ENCODE results near the gene CERK.
"Not testable (repeated sequence)": the region's sequence is repeated elsewhere in the genome, so short reads cannot be mapped to it uniquely, and the experiment has no call there.

Gene CERK, protein sequence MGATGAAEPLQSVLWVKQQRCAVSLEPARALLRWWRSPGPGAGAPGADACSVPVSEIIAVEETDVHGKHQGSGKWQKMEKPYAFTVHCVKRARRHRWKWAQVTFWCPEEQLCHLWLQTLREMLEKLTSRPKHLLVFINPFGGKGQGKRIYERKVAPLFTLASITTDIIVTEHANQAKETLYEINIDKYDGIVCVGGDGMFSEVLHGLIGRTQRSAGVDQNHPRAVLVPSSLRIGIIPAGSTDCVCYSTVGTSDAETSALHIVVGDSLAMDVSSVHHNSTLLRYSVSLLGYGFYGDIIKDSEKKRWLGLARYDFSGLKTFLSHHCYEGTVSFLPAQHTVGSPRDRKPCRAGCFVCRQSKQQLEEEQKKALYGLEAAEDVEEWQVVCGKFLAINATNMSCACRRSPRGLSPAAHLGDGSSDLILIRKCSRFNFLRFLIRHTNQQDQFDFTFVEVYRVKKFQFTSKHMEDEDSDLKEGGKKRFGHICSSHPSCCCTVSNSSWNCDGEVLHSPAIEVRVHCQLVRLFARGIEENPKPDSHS

GRCh38 chr22:46737976-46738646 is at the start of gene CERK:
Gene CERK, minus strand, starts transcription at chr22:46738252. Its CDS starts 104 bp downstream, at chr22:46738148.
- TF ChIP-seq CTCF (IDR thresholded peaks at IDR 0.05; ENCODE audit: low read depth, low read length) = no peak
- DNase-seq (ENCODE audit: extremely low read depth, low read depth) = no peak

DNA sequence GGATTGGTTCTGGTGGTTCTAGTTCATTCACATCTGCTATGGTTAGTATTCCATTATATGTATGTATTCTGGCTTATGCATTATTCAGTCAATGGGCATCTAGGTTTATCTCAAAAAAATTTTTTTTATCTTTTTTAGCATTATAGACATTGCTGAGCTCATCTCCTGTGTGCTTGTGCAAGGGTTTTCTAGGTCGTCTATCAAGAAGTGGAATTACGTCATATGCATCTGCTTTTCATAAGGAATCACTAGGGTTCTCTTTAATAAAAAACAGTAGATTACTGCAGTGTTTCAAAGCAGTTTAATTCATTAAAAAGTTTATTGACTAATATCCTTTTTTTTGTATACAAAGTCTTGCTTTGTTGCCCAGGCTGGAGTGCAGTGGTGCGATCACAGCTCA is 45.7 kb upstream of the CERK start:
- TF ChIP-seq CTCF (IDR thresholded peaks at IDR 0.05; ENCODE audit: low read depth, low read length) = no peak
- DNase-seq (ENCODE audit: extremely low read depth, low read depth) = peak; percentile 25

- DNase-seq (ENCODE audit: extremely low read depth, low read depth) = not testable (repeated sequence)
Observed at GRCh38 chr22:46782200-46782599, 44.1 kb upstream of the CERK start.

DNA sequence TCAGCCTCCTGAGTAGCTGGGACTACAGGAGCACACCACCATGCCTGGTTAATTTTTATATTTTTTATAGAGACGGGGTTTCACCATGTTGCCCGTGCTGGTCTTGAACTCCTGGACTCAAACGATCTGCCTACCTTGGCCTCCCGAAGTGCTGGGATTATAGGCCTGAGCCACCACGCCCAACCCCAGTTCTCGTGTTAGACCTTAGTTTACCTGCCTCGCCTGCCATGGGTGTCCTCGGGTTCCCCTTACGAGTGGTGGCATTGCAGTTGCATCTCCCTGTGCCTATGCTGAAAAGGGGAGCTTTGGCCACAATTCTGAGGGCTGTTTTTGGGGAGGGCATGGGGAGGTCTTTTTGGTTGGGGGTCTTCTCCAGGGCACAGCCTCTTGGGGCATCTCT is 43.2 kb upstream of the CERK start:
- no peak for DNase-seq (ENCODE audit: extremely low read depth, low read depth)

GRCh38 chr22:46780453-46780852 is 42.4 kb upstream of the CERK start:
- no peak for DNase-seq (ENCODE audit: extremely low read depth, low read depth)
- TF ChIP-seq CTCF (IDR thresholded peaks at IDR 0.05; ENCODE audit: low read depth, low read length) = no peak

More for the DNA sequence above, 43.2 kb upstream of the CERK start:
- TF ChIP-seq CTCF (IDR thresholded peaks at IDR 0.05; ENCODE audit: low read depth, low read length) = no peak

GRCh38 chr22:46779651-46780050 is 41.6 kb upstream of the CERK start:
- no peak for TF ChIP-seq CTCF (IDR thresholded peaks at IDR 0.05; ENCODE audit: low read depth, low read length)
- no peak for DNase-seq (ENCODE audit: extremely low read depth, low read depth)

DNA sequence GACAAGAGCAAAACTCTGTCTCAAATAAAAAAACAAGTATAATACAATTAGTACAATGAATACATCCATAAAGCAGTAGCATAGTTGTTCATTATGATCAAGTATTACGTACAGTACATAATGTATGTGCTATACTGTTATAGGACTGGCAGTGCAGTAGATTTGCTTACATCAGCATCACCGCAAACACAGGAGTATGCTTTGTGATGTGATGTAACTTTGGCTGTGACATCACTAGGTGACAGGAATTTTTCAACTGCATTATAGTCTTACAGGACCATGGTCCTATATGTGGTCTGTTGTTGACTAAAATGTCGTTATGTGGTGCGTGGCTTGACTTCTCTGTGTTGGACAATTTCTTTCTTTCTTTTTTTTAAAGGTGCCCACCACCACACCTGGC is 41.0 kb upstream of the CERK start:
- TF ChIP-seq CTCF (IDR thresholded peaks at IDR 0.05; ENCODE audit: low read depth, low read length) = no peak

More for the DNA sequence above, 41.0 kb upstream of the CERK start:
- DNase-seq (ENCODE audit: extremely low read depth, low read depth) = no peak

Measured in AG09319 (cell line).